Tibial artery (tissue), 4 donors: ENCODE data around the gene ACOT8.
A peak's percentile ranks its signal among the peaks of the same experiment; 100 is the strongest.
"Not testable (repeated sequence)": the region's sequence is repeated elsewhere in the genome, so short reads cannot be mapped to it uniquely, and the experiment has no call there.

Experiments
- DNase-seq, 2 donors: peaks; one replicate each; pipeline ENCODE4 v3.0.0-alpha.2; 2019
- H3K27ac ChIP-seq, 2 donors: fragments of 200-600 bp; sonication (generic) in 1 of 2; 1 replicate in 1 of 2; 2 replicates in 1 of 2; pipeline ENCODE4 v1.5.1; 2018 to 2019; ENCODE audit warnings: mild to moderate bottlenecking in 1 of 2
- H3K27me3 ChIP-seq, 2 donors: fragments of 200-600 bp; sonication (generic) in 1 of 2; one replicate each; pipeline versions ENCODE4 v1.5.1 to v1.6.0; 2016 to 2019
- H3K36me3 ChIP-seq, 3 donors: fragments of 200-600 bp; sonication (generic) in 2 of 3; one replicate each; pipeline ENCODE4 v1.5.1; 2016 to 2019; ENCODE audit warnings: mild to moderate bottlenecking in 2 of 3
- H3K4me1 ChIP-seq, 4 donors: fragments of 200-600 bp; sonication (generic) in 2 of 4; 1 replicate in 3 of 4; 2 replicates in 1 of 4; pipeline ENCODE4 v1.5.1; 2016 to 2019
- H3K4me3 ChIP-seq, 2 donors: fragments of 200-600 bp; sonication (generic) in 1 of 2; 1 replicate in 1 of 2; 2 replicates in 1 of 2; pipeline ENCODE4 v1.5.1; 2018 to 2019; ENCODE audit warnings: mild to moderate bottlenecking in 2 of 2
- H3K9me3 ChIP-seq, 3 donors: fragments of 200-600 bp; sonication (generic) in 1 of 3; one replicate each; pipeline ENCODE4 v1.5.1; 2016 to 2019
- intact Hi-C: fragments of 100-400 bp; cut with DNase I; formaldehyde crosslinking; loops from one replicate; pipeline ENCODE4 v1.15.0; 2023; ENCODE audit warnings: low total_unique reads
- TF ChIP-seq, protein P1 (sequence below), 2 experiments: fragments of 200-600 bp in 1 of 2; fragments of 450-650 bp in 1 of 2; IDR thresholded peaks; one replicate each; pipeline ENCODE4 v1.5.1; 2017 to 2019; ENCODE audit warnings: antibody characterized with exemption in 2 of 2, mild to moderate bottlenecking in 1 of 2, moderate library complexity in 1 of 2

The ACOT8 gene

DNA sequence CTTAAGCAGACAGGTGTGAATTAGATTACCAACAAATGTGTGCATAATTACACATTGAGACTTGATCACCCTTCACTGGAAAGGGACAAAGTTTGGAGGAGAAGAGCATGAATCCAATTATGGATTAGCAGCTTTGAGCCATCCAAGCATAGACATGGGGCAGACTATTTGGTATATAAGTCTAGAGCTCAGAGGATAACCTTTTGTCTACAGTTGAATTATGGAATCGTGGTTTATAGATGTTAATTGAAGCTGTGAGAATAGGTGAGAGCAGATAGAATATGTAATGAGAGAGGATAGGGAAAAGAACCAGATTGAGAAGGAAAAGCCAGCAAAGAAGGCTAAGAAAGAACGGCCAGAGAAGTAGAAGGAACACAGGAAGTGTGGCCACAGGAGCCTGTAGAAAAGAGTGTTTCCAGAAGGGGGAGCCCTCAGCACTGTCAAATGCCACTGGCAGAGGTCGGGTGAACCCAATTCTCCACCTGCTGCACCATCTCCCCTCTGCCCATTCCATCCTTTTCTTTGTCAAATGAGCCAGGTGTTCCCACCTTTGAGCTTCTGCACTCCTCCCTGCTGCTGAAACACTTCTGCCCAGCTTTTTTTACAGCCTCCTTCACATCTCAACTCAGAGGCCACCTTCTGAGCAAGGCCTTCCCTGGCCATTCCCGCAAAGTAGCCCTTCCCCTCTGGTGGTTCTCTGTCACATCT, 58.1 kb downstream of the ACOT8 start:
- DNase-seq = peak; percentile 54 to 73
- H3K9me3 ChIP-seq = no peaks in the 10 kb centered on the region
- intact Hi-C loops = loop anchor here (10.0 kb wide), 1 partner anchor 86 kb away; the partner anchor contains the start of genes SPATA25 and ZSWIM1
- H3K27me3 ChIP-seq = no peaks in the 10 kb centered on the region
- peaks cover 54 to 64% (median 61%) of the 10 kb centered on the region in 3 donors for H3K36me3 ChIP-seq
- no peaks in the 10 kb centered on the region for H3K4me1 ChIP-seq
- H3K27ac ChIP-seq = peak overlapping the region; percentile 23 to 40
- TF ChIP-seq, protein P1, sequence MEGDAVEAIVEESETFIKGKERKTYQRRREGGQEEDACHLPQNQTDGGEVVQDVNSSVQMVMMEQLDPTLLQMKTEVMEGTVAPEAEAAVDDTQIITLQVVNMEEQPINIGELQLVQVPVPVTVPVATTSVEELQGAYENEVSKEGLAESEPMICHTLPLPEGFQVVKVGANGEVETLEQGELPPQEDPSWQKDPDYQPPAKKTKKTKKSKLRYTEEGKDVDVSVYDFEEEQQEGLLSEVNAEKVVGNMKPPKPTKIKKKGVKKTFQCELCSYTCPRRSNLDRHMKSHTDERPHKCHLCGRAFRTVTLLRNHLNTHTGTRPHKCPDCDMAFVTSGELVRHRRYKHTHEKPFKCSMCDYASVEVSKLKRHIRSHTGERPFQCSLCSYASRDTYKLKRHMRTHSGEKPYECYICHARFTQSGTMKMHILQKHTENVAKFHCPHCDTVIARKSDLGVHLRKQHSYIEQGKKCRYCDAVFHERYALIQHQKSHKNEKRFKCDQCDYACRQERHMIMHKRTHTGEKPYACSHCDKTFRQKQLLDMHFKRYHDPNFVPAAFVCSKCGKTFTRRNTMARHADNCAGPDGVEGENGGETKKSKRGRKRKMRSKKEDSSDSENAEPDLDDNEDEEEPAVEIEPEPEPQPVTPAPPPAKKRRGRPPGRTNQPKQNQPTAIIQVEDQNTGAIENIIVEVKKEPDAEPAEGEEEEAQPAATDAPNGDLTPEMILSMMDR (IDR thresholded peaks at IDR 0.05) = peak; percentile 69 to 75
- H3K4me3 ChIP-seq = no peak overlapping the region

DNA sequence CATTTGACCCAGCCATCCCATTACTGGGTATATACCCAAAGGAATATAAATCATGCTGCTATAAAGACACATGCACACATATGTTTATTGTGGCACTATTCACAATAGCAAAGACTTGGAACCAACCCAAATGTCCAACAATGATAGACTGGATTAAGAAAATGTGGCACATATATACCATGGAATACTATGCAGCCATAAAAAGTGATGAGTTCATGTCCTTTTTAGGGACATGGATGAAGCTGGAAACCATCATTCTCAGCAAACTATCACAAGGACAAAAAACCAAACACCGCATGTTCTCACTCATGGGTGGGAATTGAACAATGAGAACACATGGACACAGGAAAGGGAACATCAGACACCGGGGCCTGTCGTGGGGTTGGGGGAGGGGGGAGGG, 59.2 kb downstream of the ACOT8 start:
- H3K9me3 ChIP-seq, H3K27ac ChIP-seq, H3K4me1 ChIP-seq, DNase-seq, H3K4me3 ChIP-seq, H3K27me3 ChIP-seq: not testable (repeated sequence)
- H3K36me3 ChIP-seq = peaks cover 49 to 58% (median 54%) of the 10 kb centered on the region in 3 donors
- intact Hi-C loops = loop anchor here (10.0 kb wide), 1 partner anchor 87 kb away; the partner anchor contains the start of genes SPATA25 and ZSWIM1

DNA sequence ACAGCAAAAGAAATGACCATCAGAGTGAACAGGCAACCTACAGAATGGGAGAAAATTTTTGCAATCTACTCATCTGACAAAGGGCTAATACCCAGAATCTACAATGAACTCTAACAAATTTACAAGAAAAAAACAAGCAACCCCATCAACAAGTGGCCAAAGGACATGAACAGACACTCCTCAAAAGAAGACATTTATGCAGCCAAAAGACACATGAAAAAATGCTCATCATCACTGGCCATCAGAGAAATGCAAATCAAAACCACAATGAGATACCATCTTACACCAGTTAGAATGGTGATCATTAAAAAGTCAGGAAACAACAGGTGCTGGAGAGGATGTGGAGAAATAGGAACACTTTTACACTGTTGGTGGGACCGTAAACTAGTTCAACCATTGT, 59.7 kb downstream of the ACOT8 start:
- intact Hi-C loops = loop anchor here (10.0 kb wide), 1 partner anchor 87 kb away; the partner anchor contains the start of genes SPATA25 and ZSWIM1
- H3K36me3 ChIP-seq = peaks cover 45 to 53% (median 50%) of the 10 kb centered on the region in 3 donors
- not testable (repeated sequence) for DNase-seq, H3K4me3 ChIP-seq, H3K9me3 ChIP-seq, H3K27me3 ChIP-seq, H3K27ac ChIP-seq
- peaks cover 0 to 12% (median 8%) of the 10 kb centered on the region in 4 donors for H3K4me1 ChIP-seq

DNA sequence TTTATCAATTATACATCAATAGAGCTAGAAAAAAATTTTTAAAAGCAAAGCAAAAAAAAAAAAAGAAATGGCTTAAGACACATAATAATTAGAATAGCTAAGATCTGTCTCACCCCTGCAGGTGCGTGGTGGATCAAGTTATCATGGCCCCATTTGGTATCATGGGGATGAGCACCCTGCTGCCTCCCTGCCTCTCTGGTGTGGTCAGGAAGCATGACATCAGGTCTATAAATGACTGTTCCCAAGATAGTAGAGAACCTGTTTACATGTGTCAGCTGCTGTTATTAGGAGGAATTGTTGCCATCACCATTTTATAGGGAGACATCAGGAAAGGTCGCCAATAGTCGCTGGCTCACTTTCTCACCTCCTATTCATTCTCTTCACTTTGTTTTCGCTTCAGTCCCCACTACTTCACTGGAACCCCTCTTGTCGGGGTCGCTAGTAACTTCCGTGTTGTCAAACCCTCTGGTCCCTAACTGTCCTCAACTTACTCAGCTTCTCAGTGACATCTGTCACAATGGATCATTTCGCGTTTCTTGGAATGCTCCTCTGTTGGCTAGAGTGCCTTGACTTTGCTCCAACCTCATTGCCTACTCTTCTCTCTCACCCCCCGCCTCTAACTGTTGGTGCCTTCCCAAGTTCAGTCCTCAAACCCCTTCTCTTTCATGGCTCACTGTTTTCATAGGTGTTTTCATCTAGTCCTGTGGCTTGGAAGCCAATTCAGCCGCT, 60.7 kb downstream of the ACOT8 start:
- intact Hi-C loops = loop anchor here (10.0 kb wide), 1 partner anchor 88 kb away; the partner anchor contains the start of genes SPATA25 and ZSWIM1
- peaks cover 35 to 43% (median 40%) of the 10 kb centered on the region in 3 donors for H3K36me3 ChIP-seq
- TF ChIP-seq, protein P1 (IDR thresholded peaks at IDR 0.05) = no peak

DNA sequence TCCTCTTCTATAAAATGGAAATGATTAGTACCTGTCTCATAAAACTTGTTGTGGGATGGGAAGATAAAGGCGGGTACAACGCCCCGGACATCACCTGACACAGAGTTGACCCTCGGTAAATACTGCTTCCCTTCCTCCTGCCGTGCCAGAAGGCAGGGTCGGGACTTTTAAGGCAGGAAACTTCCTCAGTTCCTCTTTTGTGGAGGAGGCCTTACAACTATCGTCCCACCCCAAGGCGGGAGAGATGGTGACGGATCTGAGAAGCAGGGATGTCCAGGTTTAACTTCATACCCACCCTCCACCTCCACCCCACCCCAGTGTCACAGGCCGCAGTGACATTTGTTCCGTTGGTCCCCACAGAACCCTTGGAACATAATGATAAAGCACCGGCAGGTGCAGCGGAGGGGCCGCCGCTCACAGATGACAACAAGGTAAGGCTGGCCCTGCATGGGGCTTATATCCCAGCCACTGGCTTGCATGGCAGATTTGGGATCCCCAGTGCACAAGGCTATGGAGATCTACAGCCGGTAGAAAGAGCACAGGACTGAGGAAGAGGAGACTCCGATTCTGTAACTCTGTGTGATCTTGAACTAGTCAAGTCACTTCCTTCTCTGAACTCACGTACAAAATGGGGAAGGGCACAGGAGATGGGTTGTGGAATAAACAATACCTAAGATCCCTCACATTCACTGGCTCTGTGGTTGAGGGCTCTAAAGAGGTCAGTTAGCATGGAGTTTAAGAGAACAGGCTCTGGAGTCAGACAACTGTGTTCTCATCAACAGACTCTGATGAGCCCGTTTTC, 64.7 kb downstream of the ACOT8 start:
- Histone ChIP-seq H3K27ac (peak overlapping the region; percentile 83 to 93), H3K9me3 (no peaks in the 10 kb centered on the region), H3K4me1 (peaks cover 0 to 22% (median 11%) of the 10 kb centered on the region in 4 donors), H3K36me3 (peaks cover 30 to 35% (median 32%) of the 10 kb centered on the region in 3 donors), H3K27me3 (no peaks in the 10 kb centered on the region), H3K4me3 (peak overlapping the region; percentile 73 to 88)
- intact Hi-C loops = loop anchor here (10.0 kb wide), 1 partner anchor 92 kb away; the partner anchor contains the start of genes SPATA25 and ZSWIM1
- TF ChIP-seq, protein P1 (IDR thresholded peaks at IDR 0.05) = no peak
- no peak for DNase-seq

More for the DNA sequence above, 60.7 kb downstream of the ACOT8 start:
- Histone ChIP-seq H3K4me1 (peaks cover 0 to 16% (median 11%) of the 10 kb centered on the region in 4 donors), H3K4me3 (no peak overlapping the region), H3K27ac (no peak overlapping the region), H3K9me3 (no peaks in the 10 kb centered on the region), H3K27me3 (no peaks in the 10 kb centered on the region)
- DNase-seq = no peak
